Glutamatergic neuron (in vitro differentiated cells): ENCODE measurements around the gene COL2A1. TPM values are rescaled to one million over a fixed set of nuclear protein-coding genes. Genes with fewer than 3 reads are reported as not detected.

Experiments used
- DNase-seq: peaks from one replicate; pipeline ENCODE4 v3.0.0; 2022
- H3K27ac Mint-ChIP-seq: one replicate; pipeline ENCODE4 v1.8.0; 2020; ENCODE audit warnings: mild to moderate bottlenecking, mixed read lengths, inconsistent platforms; ENCODE audit not compliant: unreplicated experiment
- H3K27me3 Mint-ChIP-seq: one replicate; pipeline ENCODE4 v1.8.0; 2020; ENCODE audit warnings: mild to moderate bottlenecking, moderate library complexity, mixed read lengths, inconsistent platforms; ENCODE audit not compliant: unreplicated experiment
- H3K36me3 Mint-ChIP-seq: one replicate; pipeline ENCODE4 v1.8.0; 2020; ENCODE audit warnings: mild to moderate bottlenecking, mixed read lengths, inconsistent platforms; ENCODE audit not compliant: unreplicated experiment
- H3K4me1 Mint-ChIP-seq: one replicate; pipeline ENCODE4 v1.8.0; 2020; ENCODE audit warnings: mild to moderate bottlenecking, low read depth, mixed read lengths, inconsistent platforms; ENCODE audit not compliant: unreplicated experiment
- H3K4me3 Mint-ChIP-seq: one replicate; pipeline ENCODE4 v1.8.0; 2020; ENCODE audit warnings: mild to moderate bottlenecking, mixed read lengths, inconsistent platforms; ENCODE audit not compliant: unreplicated experiment
- H3K9me3 Mint-ChIP-seq: one replicate; pipeline ENCODE4 v1.8.0; 2020; ENCODE audit warnings: mild to moderate bottlenecking, moderate library complexity, mixed read lengths, inconsistent platforms; ENCODE audit not compliant: unreplicated experiment
- CTCF ChIP-seq: fragments of 200-600 bp; sonication (generic); IDR thresholded peaks from one replicate; pipeline ENCODE4 v1.5.0; 2021; ENCODE audit not compliant: partially characterized antibody, unreplicated experiment
- long read RNA-seq: library from polyadenylated mRNA; unstranded; transcript quantifications from one replicate; pipeline ENCODE4 v2.0.0, GENCODE V29; 2020; ENCODE audit not compliant: unreplicated experiment
- total RNA-seq: library from RNA; stranded (reverse); fragmentation: NEBNext Ultra II Directional; extraction: Animal tissue kit (Norgen Biotek cat#: 25700); gene quantifications from one replicate; pipeline ENCODE4 v1.2.1, GENCODE V29; 2021; ENCODE audit not compliant: unreplicated experiment

Gene COL2A1
- total RNA-seq: 0.34 TPM
- long read RNA-seq: 0 reads

- peaks cover 27% of the 10 kb centered on the region for H3K27me3 Mint-ChIP-seq
- no peak within 1 kb of the TSS for H3K27ac Mint-ChIP-seq
- H3K4me3 Mint-ChIP-seq: peak within 1 kb of the TSS; percentile 94
Measured at GRCh38 chr12:48004053-48004941, at the start of gene COL2A1. Gene COL2A1, minus strand, starts transcription at chr12:48004476. Its CDS starts 155 bp downstream, at chr12:48004321.

DNA sequence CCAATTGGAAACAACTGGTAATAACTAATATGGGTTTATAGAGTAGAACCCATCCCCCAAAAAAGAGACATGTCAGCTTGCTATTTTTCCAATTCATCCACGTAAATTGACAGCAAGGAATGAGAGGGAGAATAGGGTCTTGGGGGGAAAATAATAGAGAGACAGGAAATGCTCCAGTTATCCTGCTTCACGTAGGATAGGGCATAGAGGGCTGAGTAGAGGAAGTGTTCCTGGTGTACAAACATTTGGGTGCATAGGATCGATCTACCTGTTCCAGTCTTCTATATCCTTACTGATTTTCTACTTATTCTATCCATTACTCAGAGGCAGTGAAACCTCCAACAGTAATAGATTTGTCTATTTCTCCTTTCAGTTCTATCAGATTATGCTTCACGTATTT, 49.6 kb upstream of the COL2A1 start:
- no peaks in the 10 kb centered on the region for H3K9me3 Mint-ChIP-seq
- TF ChIP-seq CTCF: no peak
- DNase-seq: no peak
- no peak overlapping the region for H3K27ac Mint-ChIP-seq
- no peaks in the 10 kb centered on the region for H3K4me1 Mint-ChIP-seq
- H3K27me3 Mint-ChIP-seq: no peaks in the 10 kb centered on the region
- H3K36me3 Mint-ChIP-seq: peaks cover 5% of the 10 kb centered on the region
- no peak overlapping the region for H3K4me3 Mint-ChIP-seq

More at GRCh38 chr12:48004053-48004941, at the start of gene COL2A1:
- DNase-seq: peak; percentile 53
- Mint-ChIP-seq H3K4me1 (peaks cover 16% of the 10 kb centered on the region), H3K9me3 (peaks cover 5% of the 10 kb centered on the region), H3K36me3 (peaks cover 4% of the 10 kb centered on the region)
- no peak for TF ChIP-seq CTCF

DNA sequence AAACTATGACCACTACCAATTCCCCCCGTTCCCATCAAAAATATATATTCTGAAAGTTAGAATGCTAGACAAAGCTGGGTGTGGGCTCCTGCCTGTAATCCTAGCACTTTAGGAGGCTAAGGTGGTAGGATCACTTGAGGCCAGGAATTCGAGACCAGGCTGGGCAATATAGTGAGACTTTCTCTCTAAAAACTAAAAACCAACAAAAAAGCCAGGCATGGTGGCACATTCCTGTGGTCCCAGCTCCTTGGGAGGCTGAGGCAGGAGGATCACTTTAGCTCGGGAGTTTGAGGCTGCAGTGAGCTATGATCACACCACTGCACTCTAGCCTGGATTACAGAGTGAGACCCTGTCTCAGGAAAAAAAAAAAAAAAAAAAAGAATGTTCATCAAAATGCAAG, 48.8 kb upstream of the COL2A1 start:
- no peak overlapping the region for H3K27ac Mint-ChIP-seq
- no peaks in the 10 kb centered on the region for H3K9me3 Mint-ChIP-seq
- H3K4me3 Mint-ChIP-seq: no peak overlapping the region
- H3K27me3 Mint-ChIP-seq: no peaks in the 10 kb centered on the region
- H3K36me3 Mint-ChIP-seq: no peaks in the 10 kb centered on the region
- DNase-seq: no peak
- no peaks in the 10 kb centered on the region for H3K4me1 Mint-ChIP-seq
- TF ChIP-seq CTCF: no peak

- Mint-ChIP-seq H3K27me3 (no peaks in the 10 kb centered on the region), H3K4me1 (no peaks in the 10 kb centered on the region), H3K27ac (no peak overlapping the region), H3K36me3 (no peaks in the 10 kb centered on the region), H3K9me3 (no peaks in the 10 kb centered on the region), H3K4me3 (no peak overlapping the region)
- DNase-seq: no peak
- TF ChIP-seq CTCF: no peak
Measured at GRCh38 chr12:48051681-48052080, 47.4 kb upstream of the COL2A1 start.

DNA sequence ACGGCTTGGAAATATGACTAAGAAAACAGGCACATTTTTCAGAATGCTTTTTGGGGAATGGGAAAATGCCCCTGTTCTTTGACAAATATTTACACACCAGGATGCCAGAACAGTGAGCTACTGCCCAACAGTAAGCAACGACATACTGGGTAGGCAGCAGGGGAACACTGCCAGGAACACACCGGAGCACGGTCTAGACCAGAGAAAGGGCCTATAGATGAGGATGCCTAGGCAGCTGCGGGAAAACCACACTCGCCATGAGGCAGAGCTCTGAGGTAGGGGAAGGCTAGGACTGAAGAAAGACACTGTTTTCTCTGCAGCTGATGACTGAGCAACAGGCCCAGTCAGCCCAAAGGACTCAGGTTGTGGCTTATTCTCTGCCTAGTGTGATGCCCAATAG, 45.9 kb upstream of the COL2A1 start:
- DNase-seq: no peak
- Mint-ChIP-seq H3K9me3 (no peaks in the 10 kb centered on the region), H3K27me3 (no peaks in the 10 kb centered on the region), H3K27ac (no peak overlapping the region), H3K36me3 (no peaks in the 10 kb centered on the region), H3K4me3 (no peak overlapping the region), H3K4me1 (no peaks in the 10 kb centered on the region)
- no peak for TF ChIP-seq CTCF
